ENCODE measurements around the gene SNAI1. TPM values are rescaled to one million over a fixed set of nuclear protein-coding genes. Genes with fewer than 3 reads are reported as not detected.

Gene SNAI1
- total and polyA plus RNA-seq, 2 donors (not counting 3 experiments of a cell fraction or from before 2014, with no cell fraction given): 10.8 to 13.4 TPM

- POLR2A ChIA-PET: interaction anchor here (0.5 to 5.6 kb wide), 2 partner anchors 84 to 121 kb away, joined by 3 to 34 read pairs; no protein-coding TSS in a partner anchor
- FAIRE-seq (no peak), DNase-seq (ENCODE audit: low read depth, low spot score) (no peak)
- H3K9ac ChIP-seq (replicated peaks; ENCODE audit: extremely low read depth, insufficient read depth, low read length): peak overlapping the region; percentile 31
- H4K20me1 ChIP-seq (replicated peaks; ENCODE audit: control insufficient read depth, extremely low read depth, insufficient read depth, low read length): no peaks in the 10 kb centered on the region
- H2AFZ ChIP-seq (ENCODE audit: low read depth, low read length): no peak overlapping the region
- H3K27ac ChIP-seq (ENCODE audit: insufficient read depth, low read depth, low read length): peak overlapping the region; percentile 4
- H3K4me3 ChIP-seq (replicated peaks in 1 of 3; ENCODE audit: insufficient read depth in 1 of 3, low read depth in 1 of 3, low read length in 3 of 3): peak overlapping the region; percentile 13 to 89 (median 49)
- CTCF ChIA-PET: interaction anchor here (1.1 to 23.6 kb wide), 2 partner anchors 82 to 100 kb away, joined by 4 to 1187 read pairs; no protein-coding TSS in a partner anchor
- peak overlapping the region; percentile 77 for H3K4me2 ChIP-seq (ENCODE audit: insufficient read depth, low read length)
- TF ChIP-seq EZH2 (IDR thresholded peaks at IDR 0.05; ENCODE audit: borderline replicate concordance, low read depth, low read length, severe bottlenecking): no peak
- TF ChIP-seq MYC (IDR thresholded peaks at IDR 0.05; ENCODE audit: low read depth, low read length): no peak
- TF ChIP-seq MAX (IDR thresholded peaks at IDR 0.05; ENCODE audit: insufficient read depth, insufficient read length): no peak
- no peak for TF ChIP-seq FOS (IDR thresholded peaks at IDR 0.05; ENCODE audit: borderline replicate concordance, insufficient read depth, low read length)
- TF ChIP-seq, protein P1, sequence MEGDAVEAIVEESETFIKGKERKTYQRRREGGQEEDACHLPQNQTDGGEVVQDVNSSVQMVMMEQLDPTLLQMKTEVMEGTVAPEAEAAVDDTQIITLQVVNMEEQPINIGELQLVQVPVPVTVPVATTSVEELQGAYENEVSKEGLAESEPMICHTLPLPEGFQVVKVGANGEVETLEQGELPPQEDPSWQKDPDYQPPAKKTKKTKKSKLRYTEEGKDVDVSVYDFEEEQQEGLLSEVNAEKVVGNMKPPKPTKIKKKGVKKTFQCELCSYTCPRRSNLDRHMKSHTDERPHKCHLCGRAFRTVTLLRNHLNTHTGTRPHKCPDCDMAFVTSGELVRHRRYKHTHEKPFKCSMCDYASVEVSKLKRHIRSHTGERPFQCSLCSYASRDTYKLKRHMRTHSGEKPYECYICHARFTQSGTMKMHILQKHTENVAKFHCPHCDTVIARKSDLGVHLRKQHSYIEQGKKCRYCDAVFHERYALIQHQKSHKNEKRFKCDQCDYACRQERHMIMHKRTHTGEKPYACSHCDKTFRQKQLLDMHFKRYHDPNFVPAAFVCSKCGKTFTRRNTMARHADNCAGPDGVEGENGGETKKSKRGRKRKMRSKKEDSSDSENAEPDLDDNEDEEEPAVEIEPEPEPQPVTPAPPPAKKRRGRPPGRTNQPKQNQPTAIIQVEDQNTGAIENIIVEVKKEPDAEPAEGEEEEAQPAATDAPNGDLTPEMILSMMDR (IDR thresholded peaks at IDR 0.05; ENCODE audit: extremely low read depth in 1 of 2, insufficient read depth in 1 of 2, low read depth in 1 of 2, low read length in 2 of 2): no peak
- no peak for TF ChIP-seq POLR2AphosphoS5 (IDR thresholded peaks at IDR 0.05; ENCODE audit: insufficient read depth, low read depth, low read length)
- TF ChIP-seq GATA2 (IDR thresholded peaks at IDR 0.05; ENCODE audit: insufficient read depth, insufficient read length, low read depth, low read length): no peak
- no peak for TF ChIP-seq POLR2A (IDR thresholded peaks at IDR 0.05; ENCODE audit: low read depth, low read length)
- TF ChIP-seq JUN (IDR thresholded peaks at IDR 0.05; ENCODE audit: borderline replicate concordance, insufficient read depth, insufficient read length, low read depth): no peak
- no TSS peak for BruUV-seq (replicated peaks)
- no peaks in the 10 kb centered on the region for H3K9me1 ChIP-seq (replicated peaks; ENCODE audit: control insufficient read depth, extremely low read depth, insufficient read depth, low read length)
- H3K27me3 ChIP-seq (ENCODE audit: control insufficient read depth in 2 of 2, insufficient read depth in 2 of 2, low read length in 2 of 2): no peaks in the 10 kb centered on the region
- intact Hi-C loops (cut with micrococcal nuclease) (loop anchor here (10.0 kb wide), 1 partner anchor 479 kb away; no protein-coding TSS in a partner anchor), dilution Hi-C loops (cut with MboI; ENCODE audit: extremely low pct_ligation_motif_present, low sequenced_read_pairs) (no loop called here)
- peaks cover 8 to 12% of the 10 kb centered on the region in 2 experiments for H3K36me3 ChIP-seq (ENCODE audit: control insufficient read depth in 2 of 2, extremely low read depth in 1 of 2, insufficient read depth in 2 of 2, low read length in 2 of 2)
- H3K79me2 ChIP-seq (ENCODE audit: control insufficient read depth, insufficient read depth, low read length): peaks cover 56% of the 10 kb centered on the region
- H3K4me1 ChIP-seq (ENCODE audit: control insufficient read depth, extremely low read depth, insufficient read depth, low read length): peaks cover 75% of the 10 kb centered on the region
- no peaks in the 10 kb centered on the region for H3K9me3 ChIP-seq (replicated peaks; ENCODE audit: control insufficient read depth, insufficient read depth, low read length)
Observed at GRCh38 chr20:49985617-49986016, 2.8 kb downstream of the SNAI1 start.
